ACHN (cell line): ENCODE data around the gene CDK2AP2.

ENCODE experiments used
- DNase-seq: peaks from one replicate; pipeline ENCODE4 v3.0.0-alpha.2; 2015
- in situ Hi-C: cut with HindIII; loops from 2 replicates; pipeline ENCODE4 v1.10.0; 2017; ENCODE audit warnings: low sequenced_read_pairs, low pct_ligation_motif_present, low pct_unique_long_range_greater_than_20kb

CDK2AP2 gene

GRCh38 chr11:67506426-67507051 is 1.4 kb downstream of the CDK2AP2 start:
- in situ Hi-C loops: no loop called here
- DNase-seq: no peak

- DNase-seq: peak; percentile 97
- in situ Hi-C loops: no loop called here
Observed at GRCh38 chr11:67505605-67506396, 2.2 kb downstream of the CDK2AP2 start.

- in situ Hi-C loops: no loop called here
- DNase-seq: peak; percentile 74
Observed at GRCh38 chr11:67504950-67505581, 2.9 kb downstream of the CDK2AP2 start, which contains the start of gene PITPNM1. PITPNM1 (minus strand) TSS chr11:67505363; CDS start chr11:67504180, 1,183 bp downstream.

- in situ Hi-C loops: no loop called here
- DNase-seq: peak; percentile 56
Observed at GRCh38 chr11:67504005-67504949, 3.7 kb downstream of the CDK2AP2 start.

- in situ Hi-C loops: no loop called here
- DNase-seq: no peak
Observed at GRCh38 chr11:67503119-67504004, 4.6 kb downstream of the CDK2AP2 start.

- in situ Hi-C loops: no loop called here
- no peak for DNase-seq
Observed at GRCh38 chr11:67502328-67502979, 5.5 kb downstream of the CDK2AP2 start.

GRCh38 chr11:67501854-67502253 is 6.1 kb downstream of the CDK2AP2 start:
- in situ Hi-C loops: no loop called here
- DNase-seq: no peak

GRCh38 chr11:67500831-67501715 is 6.9 kb downstream of the CDK2AP2 start:
- in situ Hi-C loops: no loop called here
- DNase-seq: no peak

- in situ Hi-C loops: no loop called here
- no peak for DNase-seq
Observed at GRCh38 chr11:67500484-67500821, 7.5 kb downstream of the CDK2AP2 start.

- in situ Hi-C loops: no loop called here
- no peak for DNase-seq
Observed at GRCh38 chr11:67499808-67500483, 8.0 kb downstream of the CDK2AP2 start.

GRCh38 chr11:67498544-67498972 is 9.4 kb downstream of the CDK2AP2 start:
- DNase-seq: no peak
- in situ Hi-C loops: no loop called here

- in situ Hi-C loops: no loop called here
- DNase-seq: no peak
Observed at GRCh38 chr11:67497656-67498291, 10.2 kb downstream of the CDK2AP2 start.

- in situ Hi-C loops: no loop called here
- no peak for DNase-seq
Observed at GRCh38 chr11:67496113-67496512, 11.8 kb downstream of the CDK2AP2 start.

- no peak for DNase-seq
- in situ Hi-C loops: no loop called here
Observed at GRCh38 chr11:67495234-67496005, 12.5 kb downstream of the CDK2AP2 start.
